Activated CD4-positive, alpha-beta T cell treated with anti-CD3 and anti-CD28 coated beads for 24 hours (primary cell): Measurements from ENCODE around the gene EPC1.

Source experiments
- DNase-seq, 2 donors: peaks; one replicate each; pipeline ENCODE4 v3.0.0-alpha.2; 2020; ENCODE audit warnings: low read depth in 2 of 2

The EPC1 gene

GRCh38 chr10:32337350-32337749 lies 9.6 kb downstream of the EPC1 start:
- no peak for DNase-seq

GRCh38 chr10:32333849-32334248 lies 13.1 kb downstream of the EPC1 start:
- no peak for DNase-seq

GRCh38 chr10:32332299-32332750 lies 14.6 kb downstream of the EPC1 start:
- peak; percentile 50 to 57 for DNase-seq

GRCh38 chr10:32331606-32332005 lies 15.4 kb downstream of the EPC1 start:
- DNase-seq: no peak

GRCh38 chr10:32330214-32330613 lies 16.7 kb downstream of the EPC1 start:
- DNase-seq: no peak

GRCh38 chr10:32329061-32329460 lies 17.9 kb downstream of the EPC1 start:
- no peak for DNase-seq

- no peak for DNase-seq
Observed at GRCh38 chr10:32328499-32328898, 18.5 kb downstream of the EPC1 start.

- DNase-seq: no peak
Observed at GRCh38 chr10:32327364-32327691, 19.6 kb downstream of the EPC1 start.

- DNase-seq: no peak
Observed at GRCh38 chr10:32326680-32327363, 20.1 kb downstream of the EPC1 start.

GRCh38 chr10:32326119-32326518 lies 20.8 kb downstream of the EPC1 start:
- no peak for DNase-seq

GRCh38 chr10:32323051-32323450 lies 23.9 kb downstream of the EPC1 start:
- DNase-seq: no peak

GRCh38 chr10:32321016-32321631 lies 25.8 kb downstream of the EPC1 start:
- no peak for DNase-seq

- DNase-seq: no peak
Observed at GRCh38 chr10:32318476-32318896, 28.5 kb downstream of the EPC1 start.

GRCh38 chr10:32317795-32318357 lies 29.1 kb downstream of the EPC1 start:
- DNase-seq: no peak

GRCh38 chr10:32315424-32315823 lies 31.5 kb downstream of the EPC1 start:
- no peak for DNase-seq

GRCh38 chr10:32314588-32314987 lies 32.4 kb downstream of the EPC1 start:
- no peak for DNase-seq

GRCh38 chr10:32308027-32308603 lies 38.8 kb downstream of the EPC1 start:
- no peak for DNase-seq

GRCh38 chr10:32307609-32308008 lies 39.3 kb downstream of the EPC1 start:
- DNase-seq: no peak

GRCh38 chr10:32299354-32299980 lies 47.5 kb downstream of the EPC1 start:
- DNase-seq: no peak

- DNase-seq: no peak
Observed at GRCh38 chr10:32298075-32298812, 48.7 kb downstream of the EPC1 start.

- no peak for DNase-seq
Observed at GRCh38 chr10:32295027-32295426, 51.9 kb downstream of the EPC1 start.

GRCh38 chr10:32293581-32293980 lies 53.4 kb downstream of the EPC1 start:
- DNase-seq: no peak
